IPS DF 6.9 (cell line): ENCODE measurements around the gene TMEM201.

Experiments used
- DNase-seq: peaks from one replicate; pipeline ENCODE4 v3.0.0-alpha.2; 2013; ENCODE audit warnings: low read depth, low spot score
- H3K27ac ChIP-seq: one replicate; pipeline ENCODE4 v1.5.1; 2013; ENCODE audit warnings: low read length, control low read depth
- H3K27me3 ChIP-seq: 2 replicates; pipeline ENCODE4 v1.6.1; 2013; ENCODE audit warnings: mild to moderate bottlenecking, low read length; ENCODE audit not compliant: control insufficient read depth, insufficient read depth
- H3K36me3 ChIP-seq: 2 replicates; pipeline ENCODE4 v1.6.1; 2013; ENCODE audit warnings: low read length; ENCODE audit not compliant: control insufficient read depth, insufficient read depth
- H3K4me1 ChIP-seq: 2 replicates; pipeline ENCODE4 v1.6.1; 2013; ENCODE audit warnings: low read length; ENCODE audit not compliant: control insufficient read depth, insufficient read depth
- H3K4me3 ChIP-seq: 2 replicates; pipeline ENCODE4 v1.5.1; 2013; ENCODE audit warnings: mild to moderate bottlenecking, low read length
- H3K9me3 ChIP-seq: 2 replicates; pipeline ENCODE4 v1.6.1; 2013; ENCODE audit warnings: low read length, inconsistent platforms; ENCODE audit not compliant: control insufficient read depth, insufficient read depth
- WGBS: extraction: QIAGEN DNeasy Blood & Tissue Kit; methylation state at CpG from one replicate; pipeline ENCODE4 v1.1.7; 2013; ENCODE audit warnings: mixed read lengths, missing lambda C conversion rate; ENCODE audit not compliant: insufficient read length, insufficient coverage; 5-methylcytosine and 5-hydroxymethylcytosine counted together

TMEM201 gene

DNA sequence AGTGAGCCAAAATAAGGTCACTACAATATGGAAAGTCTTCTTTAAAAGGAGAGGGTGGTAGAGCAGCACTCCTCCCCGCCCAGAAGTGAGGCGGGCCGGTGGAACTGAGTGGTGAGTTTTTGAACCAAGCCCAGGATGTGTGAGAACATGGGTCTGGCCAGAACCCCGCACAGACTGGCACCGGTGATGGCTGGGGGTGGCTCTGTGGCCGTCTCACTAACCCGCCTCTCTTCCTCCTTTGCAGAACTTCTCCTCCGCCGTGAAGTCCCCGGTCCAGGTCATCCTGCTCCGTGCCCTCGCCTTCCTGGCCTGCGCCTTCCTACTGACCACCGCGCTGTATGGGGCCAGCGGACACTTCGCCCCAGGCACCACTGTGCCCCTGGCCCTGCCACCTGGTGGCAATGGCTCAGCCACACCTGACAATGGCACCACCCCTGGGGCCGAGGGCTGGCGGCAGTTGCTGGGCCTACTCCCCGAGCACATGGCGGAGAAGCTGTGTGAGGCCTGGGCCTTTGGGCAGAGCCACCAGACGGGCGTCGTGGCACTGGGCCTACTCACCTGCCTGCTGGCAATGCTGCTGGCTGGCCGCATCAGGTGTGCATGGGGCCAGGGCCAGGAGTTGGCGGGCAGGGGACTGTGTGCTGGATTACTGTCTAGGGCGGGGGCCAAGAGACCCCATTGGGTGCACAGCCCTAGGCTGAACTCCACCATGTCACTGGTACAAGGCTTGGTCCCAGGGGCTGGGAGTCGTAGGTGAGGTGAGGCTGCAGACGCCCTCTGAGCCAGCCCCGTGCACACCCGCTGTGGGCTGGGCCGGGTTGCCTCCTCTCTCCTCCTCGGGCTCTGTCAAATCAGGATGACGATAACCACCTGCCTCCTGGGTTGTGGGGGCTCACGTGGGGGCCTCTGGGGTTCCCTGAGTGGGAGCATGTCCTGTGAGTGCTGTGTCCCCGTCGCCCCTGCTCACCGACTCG is 12.4 kb downstream of the TMEM201 start:
- WGBS = no CpG with 5 or more reads among the region's 39 CpGs
- no peak overlapping the region for H3K4me3 ChIP-seq

DNA sequence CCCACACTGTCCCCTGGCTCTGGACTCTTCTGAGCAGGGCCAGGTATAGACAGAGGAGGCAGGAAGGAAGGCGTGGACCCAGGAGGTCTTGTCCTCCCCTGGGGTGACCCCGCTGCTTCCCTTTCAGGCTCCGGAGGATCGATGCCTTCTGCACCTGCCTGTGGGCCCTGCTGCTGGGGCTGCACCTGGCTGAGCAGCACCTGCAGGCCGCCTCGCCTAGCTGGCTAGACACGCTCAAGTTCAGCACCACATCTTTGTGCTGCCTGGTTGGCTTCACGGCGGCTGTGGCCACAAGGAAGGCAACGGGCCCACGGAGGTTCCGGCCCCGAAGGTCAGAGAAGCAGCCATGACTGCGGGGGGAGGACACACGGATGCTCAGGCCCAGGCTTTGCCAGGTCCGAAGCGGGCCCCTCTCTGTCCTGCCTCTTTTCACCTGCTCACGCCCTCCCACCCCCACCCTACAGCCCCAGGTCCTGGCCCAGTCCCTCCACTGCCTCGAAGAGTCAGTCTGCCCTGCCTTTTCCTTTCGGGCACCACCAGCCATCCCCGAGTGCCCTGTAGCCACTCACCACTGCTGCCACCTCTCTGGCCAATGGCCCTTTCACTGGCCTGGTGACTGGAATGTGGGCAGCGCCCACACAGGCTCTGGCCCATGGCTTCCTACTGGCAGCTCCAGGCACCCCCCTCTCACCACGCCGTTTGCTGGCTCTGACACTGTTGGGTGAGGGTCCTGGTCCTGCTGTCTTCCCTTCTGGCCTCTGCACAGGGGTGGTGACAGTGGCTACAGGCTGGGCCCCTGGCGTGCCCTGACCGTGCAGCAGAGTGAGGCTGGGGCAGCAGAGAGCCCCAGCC is 13.5 kb downstream of the TMEM201 start:
- H3K4me1 ChIP-seq = no peaks in the 10 kb centered on the region
- H3K36me3 ChIP-seq = peaks cover 38% of the 10 kb centered on the region
- H3K27ac ChIP-seq = no peak overlapping the region
- H3K27me3 ChIP-seq = no peaks in the 10 kb centered on the region
- no CpG with 5 or more reads among the region's 26 CpGs for WGBS
- no peak overlapping the region for H3K4me3 ChIP-seq
- DNase-seq = no peak
- no peaks in the 10 kb centered on the region for H3K9me3 ChIP-seq

More for the DNA sequence above, 12.4 kb downstream of the TMEM201 start:
- Histone ChIP-seq H3K27ac (no peak overlapping the region), H3K27me3 (no peaks in the 10 kb centered on the region), H3K36me3 (peaks cover 43% of the 10 kb centered on the region), H3K9me3 (no peaks in the 10 kb centered on the region), H3K4me1 (no peaks in the 10 kb centered on the region)
- DNase-seq = no peak

DNA sequence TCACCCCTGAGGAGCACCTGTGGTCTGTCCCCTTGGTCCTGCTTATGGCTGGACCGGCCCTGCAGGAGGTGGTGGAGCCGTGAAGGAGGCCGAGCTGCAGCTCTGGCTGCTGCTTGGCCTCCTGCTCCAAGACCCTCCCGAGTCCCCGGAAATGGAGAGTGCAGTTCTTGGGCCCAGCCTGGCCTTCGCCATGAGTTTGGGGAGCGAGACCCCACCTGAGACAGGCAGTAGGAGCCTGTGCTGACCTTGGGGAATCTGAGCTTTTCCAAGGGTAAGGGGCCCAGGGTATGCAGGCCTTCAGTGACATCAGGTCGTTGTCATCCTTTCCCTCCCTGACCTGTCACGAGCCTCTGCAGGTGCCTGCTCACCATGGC is 14.1 kb downstream of the TMEM201 start:
- Histone ChIP-seq H3K9me3 (no peaks in the 10 kb centered on the region), H3K36me3 (peaks cover 38% of the 10 kb centered on the region), H3K27me3 (no peaks in the 10 kb centered on the region), H3K27ac (no peak overlapping the region), H3K4me3 (no peak overlapping the region), H3K4me1 (no peaks in the 10 kb centered on the region)
- DNase-seq = no peak
- WGBS = no CpG with 5 or more reads among the region's 9 CpGs

DNA sequence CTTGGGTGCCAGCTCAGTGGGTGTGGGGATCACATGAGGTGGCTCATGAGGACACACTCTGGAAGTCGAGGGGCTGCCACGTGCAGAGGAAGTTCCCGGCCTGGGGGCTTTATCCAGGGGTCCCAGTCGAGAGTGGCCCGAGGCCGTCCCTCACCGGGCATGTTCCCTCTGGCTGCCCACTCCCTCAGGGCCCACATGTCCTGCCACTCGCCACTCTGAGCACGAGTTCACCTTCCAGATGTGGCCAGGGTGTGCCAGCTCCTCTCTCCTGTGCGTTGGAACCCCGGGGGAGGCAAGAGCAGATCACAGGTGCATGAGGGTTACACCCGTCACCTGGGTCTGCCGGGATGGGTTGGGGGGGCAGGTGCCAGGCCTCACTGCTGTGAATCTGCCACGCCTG is 14.6 kb downstream of the TMEM201 start:
- H3K4me1 ChIP-seq = no peaks in the 10 kb centered on the region
- H3K9me3 ChIP-seq = no peaks in the 10 kb centered on the region
- DNase-seq = no peak
- H3K36me3 ChIP-seq = peaks cover 36% of the 10 kb centered on the region
- WGBS = no CpG with 5 or more reads among the region's 14 CpGs
- no peaks in the 10 kb centered on the region for H3K27me3 ChIP-seq
- no peak overlapping the region for H3K27ac ChIP-seq
- no peak overlapping the region for H3K4me3 ChIP-seq

DNA sequence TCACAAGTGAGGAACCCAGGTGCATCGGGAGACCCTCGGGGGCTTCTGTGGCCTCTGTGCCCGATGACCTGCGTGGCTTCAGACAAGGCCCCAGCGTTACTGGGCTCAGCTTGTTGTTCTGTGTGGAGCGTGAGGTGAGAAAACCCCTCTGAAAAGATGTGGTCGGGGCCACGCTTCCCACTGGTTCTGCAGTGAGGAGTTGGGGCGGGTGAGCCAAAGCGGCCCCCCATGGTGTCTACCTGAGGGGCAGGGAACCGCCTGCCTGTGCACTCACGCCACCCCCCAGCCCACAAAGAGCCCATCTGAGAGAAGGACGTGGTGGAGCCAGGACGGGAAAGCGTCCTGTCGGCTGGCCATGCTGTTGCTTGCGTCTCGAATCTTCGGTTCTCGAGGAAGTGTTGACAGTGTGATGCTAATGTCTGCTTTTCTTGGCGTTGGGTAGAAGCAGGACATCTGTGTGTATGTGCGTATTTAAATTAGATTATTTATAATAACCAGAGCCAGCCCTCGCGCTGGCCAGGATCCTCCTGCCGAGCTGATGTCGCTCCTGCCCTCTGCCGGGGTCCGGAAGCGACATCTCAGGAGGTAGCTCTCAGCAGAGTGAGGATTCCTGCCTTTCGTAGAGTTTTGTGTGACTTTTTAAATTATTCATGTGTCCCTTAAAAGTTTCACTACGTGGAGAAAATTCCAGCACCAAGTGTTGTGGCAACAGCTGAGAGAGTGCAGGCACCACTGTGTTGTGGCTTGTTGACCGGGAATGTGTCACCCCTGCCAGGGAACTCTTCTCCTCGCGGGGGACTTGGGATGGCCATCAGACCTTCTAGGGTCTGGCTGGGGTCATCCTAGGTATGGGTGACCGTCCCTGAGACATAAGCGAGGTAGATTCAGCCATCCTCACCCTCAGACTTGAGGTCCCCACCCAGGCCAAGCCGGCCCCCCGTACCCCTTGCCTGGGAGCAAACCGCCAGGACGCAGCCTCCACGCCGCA is 15.3 kb downstream of the TMEM201 start:
- H3K27me3 ChIP-seq = no peaks in the 10 kb centered on the region
- peaks cover 35% of the 10 kb centered on the region for H3K36me3 ChIP-seq
- H3K27ac ChIP-seq = no peak overlapping the region
- H3K4me1 ChIP-seq = no peaks in the 10 kb centered on the region
- WGBS = no CpG with 5 or more reads among the region's 42 CpGs
- H3K4me3 ChIP-seq = no peak overlapping the region
- no peaks in the 10 kb centered on the region for H3K9me3 ChIP-seq
- DNase-seq = no peak

DNA sequence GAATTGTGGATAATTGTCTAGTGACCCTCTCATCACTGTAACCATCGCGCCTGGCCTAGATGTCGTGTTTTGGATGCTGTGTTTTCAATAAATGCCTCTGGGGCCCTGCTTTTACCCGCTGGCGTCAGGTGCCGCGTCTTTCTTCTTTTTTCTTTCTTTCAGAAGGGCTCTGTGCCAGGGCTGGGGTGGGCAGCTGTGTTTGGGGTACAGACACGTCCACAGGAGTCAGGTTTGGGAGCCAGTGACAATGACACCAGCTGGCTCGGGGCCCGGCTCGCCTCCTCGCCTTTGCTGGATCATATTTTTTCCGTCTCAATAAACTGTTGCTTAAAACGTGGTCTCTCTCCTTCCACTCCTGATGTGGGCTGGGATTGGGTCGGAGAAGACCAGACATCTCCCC is 16.1 kb downstream of the TMEM201 start:
- Histone ChIP-seq H3K27ac (no peak overlapping the region), H3K36me3 (peaks cover 42% of the 10 kb centered on the region)
- no CpG with 5 or more reads among the region's 15 CpGs for WGBS

DNA sequence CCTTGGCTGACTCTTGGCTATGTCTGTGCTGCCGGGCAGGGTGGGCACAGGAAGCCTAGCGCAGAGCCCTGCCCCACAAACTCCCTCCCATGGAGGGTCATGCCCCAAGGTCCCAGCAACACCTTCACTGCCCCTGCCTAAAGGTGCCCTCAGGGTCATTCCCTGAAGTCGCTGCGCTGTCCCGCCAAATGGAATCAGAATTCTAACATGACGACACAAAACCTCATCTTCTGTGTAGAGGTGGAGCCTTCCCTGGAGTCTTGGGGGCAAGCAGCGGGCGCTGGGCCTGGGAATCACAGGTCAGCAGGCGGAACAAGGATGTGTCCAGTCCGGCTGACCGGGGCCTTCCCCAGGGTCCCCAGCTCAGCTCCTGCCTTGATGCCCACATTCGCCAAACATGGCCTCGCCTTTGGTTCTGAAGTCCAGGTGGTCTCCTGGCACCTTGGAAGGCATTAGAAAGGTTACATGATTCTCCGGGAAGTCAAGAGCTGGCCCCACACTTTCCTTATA is 17.3 kb downstream of the TMEM201 start:
- no peaks in the 10 kb centered on the region for H3K4me1 ChIP-seq
- no peak for DNase-seq
- no CpG with 5 or more reads among the region's 14 CpGs for WGBS

More for the DNA sequence above, 16.1 kb downstream of the TMEM201 start:
- no peaks in the 10 kb centered on the region for H3K27me3 ChIP-seq
- DNase-seq = no peak
- no peaks in the 10 kb centered on the region for H3K4me1 ChIP-seq
- no peaks in the 10 kb centered on the region for H3K9me3 ChIP-seq
- no peak overlapping the region for H3K4me3 ChIP-seq

DNA sequence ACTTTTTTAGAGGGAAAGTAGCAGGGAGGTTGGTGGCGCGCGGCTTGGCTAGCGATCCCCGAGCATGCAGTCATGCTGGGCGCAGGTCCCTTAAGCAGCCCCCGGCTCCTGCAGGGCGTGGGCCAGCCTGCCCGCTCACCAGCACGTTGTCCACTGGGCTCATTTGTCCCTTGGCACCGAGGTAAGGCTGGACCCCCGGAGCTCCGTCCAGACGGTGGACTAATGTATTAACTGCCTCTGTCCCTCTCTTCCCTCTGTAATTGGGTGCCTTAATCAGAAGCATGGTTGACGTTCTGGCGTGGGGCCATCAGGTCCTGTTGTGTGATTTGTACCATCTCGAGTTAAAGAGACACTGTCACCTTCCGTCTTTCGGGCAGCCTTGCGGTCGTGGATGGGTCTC is 17.7 kb downstream of the TMEM201 start:
- H3K27me3 ChIP-seq = no peaks in the 10 kb centered on the region
- no peak overlapping the region for H3K27ac ChIP-seq
- no peak overlapping the region for H3K4me3 ChIP-seq
- WGBS = no CpG with 5 or more reads among the region's 21 CpGs
- H3K9me3 ChIP-seq = no peaks in the 10 kb centered on the region
- no peaks in the 10 kb centered on the region for H3K4me1 ChIP-seq
- DNase-seq = no peak
- H3K36me3 ChIP-seq = peaks cover 36% of the 10 kb centered on the region

More for the DNA sequence above, 17.3 kb downstream of the TMEM201 start:
- Histone ChIP-seq H3K27me3 (no peaks in the 10 kb centered on the region), H3K4me3 (no peak overlapping the region), H3K36me3 (peaks cover 40% of the 10 kb centered on the region), H3K27ac (no peak overlapping the region), H3K9me3 (no peaks in the 10 kb centered on the region)

DNA sequence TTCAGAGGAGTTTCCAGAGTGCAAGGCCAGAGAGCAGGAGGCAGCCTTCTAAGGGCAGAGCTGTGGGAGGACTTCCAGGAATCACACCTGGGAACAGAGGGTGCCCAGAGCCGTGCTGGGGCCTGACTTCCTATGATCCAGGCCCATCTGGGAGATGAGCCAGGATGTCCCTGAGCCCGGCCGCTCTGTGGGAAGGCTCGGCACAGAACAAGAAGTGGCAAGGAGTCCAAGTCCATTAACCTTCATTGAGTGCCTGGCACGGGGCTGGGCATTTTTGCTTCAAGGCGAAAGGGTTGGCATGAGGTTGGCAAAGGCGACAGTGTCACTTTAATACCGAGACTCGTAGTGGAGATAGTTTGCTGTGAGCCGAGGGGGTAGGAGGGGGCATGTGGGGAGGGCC is 18.2 kb downstream of the TMEM201 start:
- Histone ChIP-seq H3K27ac (no peak overlapping the region), H3K36me3 (peaks cover 31% of the 10 kb centered on the region), H3K27me3 (no peaks in the 10 kb centered on the region), H3K9me3 (no peaks in the 10 kb centered on the region), H3K4me3 (no peak overlapping the region), H3K4me1 (no peaks in the 10 kb centered on the region)
- DNase-seq = no peak
- WGBS = no CpG with 5 or more reads among the region's 10 CpGs
